ENCODE data around the gene PLEKHG7.

DNA sequence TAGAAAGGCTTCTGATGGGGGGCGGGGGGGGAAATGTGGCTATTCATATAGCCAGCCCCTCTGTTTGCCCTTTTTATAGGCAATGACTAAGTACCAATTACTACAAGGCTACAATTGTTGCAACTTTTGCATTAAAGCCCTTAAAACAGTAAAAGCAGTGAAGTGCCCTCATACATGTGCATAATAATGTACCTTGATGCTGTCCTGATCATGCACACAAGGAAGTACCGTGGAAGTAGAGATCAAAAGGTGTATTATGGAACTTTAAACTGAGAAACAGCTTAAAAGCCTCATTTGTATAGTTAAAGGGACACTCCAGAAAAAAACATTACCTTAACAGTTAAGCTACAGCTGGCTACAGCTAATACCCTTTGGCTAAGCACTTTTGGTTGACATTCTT lies 111.8 kb downstream of the PLEKHG7 start:
- TF ChIP-seq JUND (IDR thresholded peaks at IDR 0.05; ENCODE audit: low read length) (no peak), POLR2A (IDR thresholded peaks at IDR 0.05; ENCODE audit: control extremely low read depth in 1 of 2, low read depth in 2 of 2, low read length in 2 of 2) (no peak), YY1 (IDR thresholded peaks at IDR 0.05; ENCODE audit: low read depth, low read length) (no peak), RAD21 (IDR thresholded peaks at IDR 0.05 in 1 of 2, conservative IDR thresholded peaks at IDR 0.05 in 1 of 2; ENCODE audit: low read depth in 2 of 2, low read length in 2 of 2) (no peak), KDM1A (IDR thresholded peaks at IDR 0.05; ENCODE audit: borderline replicate concordance, low read length) (no peak), EGR1 (IDR thresholded peaks at IDR 0.05; ENCODE audit: borderline replicate concordance, low read depth, low read length) (no peak), ZNF274 (IDR thresholded peaks at IDR 0.05; ENCODE audit: borderline replicate concordance, extremely low read depth, low read length) (no peak)
- TF ChIP-seq, protein P1, sequence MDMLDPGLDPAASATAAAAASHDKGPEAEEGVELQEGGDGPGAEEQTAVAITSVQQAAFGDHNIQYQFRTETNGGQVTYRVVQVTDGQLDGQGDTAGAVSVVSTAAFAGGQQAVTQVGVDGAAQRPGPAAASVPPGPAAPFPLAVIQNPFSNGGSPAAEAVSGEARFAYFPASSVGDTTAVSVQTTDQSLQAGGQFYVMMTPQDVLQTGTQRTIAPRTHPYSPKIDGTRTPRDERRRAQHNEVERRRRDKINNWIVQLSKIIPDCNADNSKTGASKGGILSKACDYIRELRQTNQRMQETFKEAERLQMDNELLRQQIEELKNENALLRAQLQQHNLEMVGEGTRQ (IDR thresholded peaks at IDR 0.05; ENCODE audit: low read length) = no peak
- TF ChIP-seq, protein P2, sequence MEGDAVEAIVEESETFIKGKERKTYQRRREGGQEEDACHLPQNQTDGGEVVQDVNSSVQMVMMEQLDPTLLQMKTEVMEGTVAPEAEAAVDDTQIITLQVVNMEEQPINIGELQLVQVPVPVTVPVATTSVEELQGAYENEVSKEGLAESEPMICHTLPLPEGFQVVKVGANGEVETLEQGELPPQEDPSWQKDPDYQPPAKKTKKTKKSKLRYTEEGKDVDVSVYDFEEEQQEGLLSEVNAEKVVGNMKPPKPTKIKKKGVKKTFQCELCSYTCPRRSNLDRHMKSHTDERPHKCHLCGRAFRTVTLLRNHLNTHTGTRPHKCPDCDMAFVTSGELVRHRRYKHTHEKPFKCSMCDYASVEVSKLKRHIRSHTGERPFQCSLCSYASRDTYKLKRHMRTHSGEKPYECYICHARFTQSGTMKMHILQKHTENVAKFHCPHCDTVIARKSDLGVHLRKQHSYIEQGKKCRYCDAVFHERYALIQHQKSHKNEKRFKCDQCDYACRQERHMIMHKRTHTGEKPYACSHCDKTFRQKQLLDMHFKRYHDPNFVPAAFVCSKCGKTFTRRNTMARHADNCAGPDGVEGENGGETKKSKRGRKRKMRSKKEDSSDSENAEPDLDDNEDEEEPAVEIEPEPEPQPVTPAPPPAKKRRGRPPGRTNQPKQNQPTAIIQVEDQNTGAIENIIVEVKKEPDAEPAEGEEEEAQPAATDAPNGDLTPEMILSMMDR (IDR thresholded peaks at IDR 0.05; ENCODE audit: control extremely low read depth in 1 of 3, insufficient read depth in 1 of 3, low read depth in 1 of 3, low read length in 3 of 3) = no peak

Data from H1 (cell line).